DND-41 (cell line): ENCODE results near the gene TMEM144.
"Not testable (repeated sequence)": the region's sequence is repeated elsewhere in the genome, so short reads cannot be mapped to it uniquely, and the experiment has no call there.

ENCODE experiments used
- ATAC-seq: fragments of 200-7000 bp; cut with Tn5 transposase; 3 replicates; pipeline ENCODE4 v1.9.1; 2021; ENCODE audit warnings: low read depth; ENCODE audit not compliant: insufficient read depth
- DNase-seq: peaks from one replicate; pipeline ENCODE4 v3.0.0-alpha.2; 2020
- H2AFZ ChIP-seq: 2 replicates; pipeline ENCODE4 v1.6.0; 2012; ENCODE audit warnings: low read depth, low read length
- H3K27ac ChIP-seq: 2 replicates; pipeline ENCODE4 v1.5.1; 2012; ENCODE audit warnings: low read length, inconsistent platforms
- H3K27me3 ChIP-seq: fragments of 200-600 bp; sonication (generic); 2 replicates; pipeline ENCODE4 v1.6.0; 2012; ENCODE audit warnings: low read length, mild to moderate bottlenecking, inconsistent platforms; ENCODE audit not compliant: insufficient read depth, poor library complexity
- H3K36me3 ChIP-seq: 2 replicates; pipeline ENCODE4 v1.5.1; 2012; ENCODE audit warnings: low read length, inconsistent platforms; ENCODE audit not compliant: insufficient read depth
- H3K4me1 ChIP-seq: 2 replicates; pipeline ENCODE4 v1.5.1; 2012; ENCODE audit warnings: mild to moderate bottlenecking, low read length; ENCODE audit not compliant: insufficient read depth
- H3K4me2 ChIP-seq: 2 replicates; pipeline ENCODE4 v1.6.0; 2012; ENCODE audit warnings: mild to moderate bottlenecking, moderate library complexity, low read length, inconsistent platforms; ENCODE audit not compliant: insufficient read depth
- H3K4me3 ChIP-seq, 2 experiments: fragments of 200-600 bp in 1 of 2; shearing (Covaris generic) in 1 of 2; 2 replicates each; pipeline ENCODE4 v1.5.1; 2012 to 2016; ENCODE audit warnings: inconsistent platforms in 2 of 2, low read length in 2 of 2, mild to moderate bottlenecking in 2 of 2, low read depth in 1 of 2, moderate library complexity in 1 of 2
- H3K79me2 ChIP-seq: 2 replicates; pipeline ENCODE4 v1.6.0; 2012; ENCODE audit warnings: low read length, inconsistent platforms; ENCODE audit not compliant: insufficient read depth
- H3K9ac ChIP-seq: 2 replicates; pipeline ENCODE4 v1.6.0; 2012; ENCODE audit warnings: low read depth, mild to moderate bottlenecking, inconsistent platforms, low read length, moderate library complexity
- H3K9me3 ChIP-seq: 2 replicates; pipeline ENCODE4 v1.5.1; 2012; ENCODE audit warnings: low read length, moderate library complexity, mild to moderate bottlenecking, inconsistent platforms; ENCODE audit not compliant: insufficient read depth, severe bottlenecking
- H4K20me1 ChIP-seq: 2 replicates; pipeline ENCODE4 v1.6.0; 2012; ENCODE audit warnings: low read length; ENCODE audit not compliant: insufficient read depth
- CTCF ChIP-seq: IDR thresholded peaks from 2 replicates; pipeline ENCODE4 v1.5.1; 2012; ENCODE audit warnings: borderline replicate concordance, low read length, moderate library complexity, mild to moderate bottlenecking; ENCODE audit not compliant: poor library complexity, severe bottlenecking; ENCODE audit errors: extremely low read depth
- EZH2 ChIP-seq: IDR thresholded peaks from 3 replicates; pipeline ENCODE4 v1.6.1; 2012; ENCODE audit warnings: borderline replicate concordance, low read depth, mild to moderate bottlenecking, moderate library complexity, low read length, inconsistent platforms; ENCODE audit not compliant: severe bottlenecking

TMEM144 gene

GRCh38 chr4:158261480-158261879, 51.2 kb downstream of the TMEM144 start:
- H3K27ac ChIP-seq: no peak overlapping the region
- no peaks in the 10 kb centered on the region for H4K20me1 ChIP-seq
- no peak overlapping the region for H3K4me3 ChIP-seq
- no peak overlapping the region for H3K9ac ChIP-seq
- no peak overlapping the region for H2AFZ ChIP-seq
- no peaks in the 10 kb centered on the region for H3K79me2 ChIP-seq
- H3K4me1 ChIP-seq: no peaks in the 10 kb centered on the region
- no peak for TF ChIP-seq EZH2
- no peak for TF ChIP-seq CTCF
- DNase-seq (no peak), ATAC-seq (no peak)
- H3K4me2 ChIP-seq: no peak overlapping the region
- no peaks in the 10 kb centered on the region for H3K9me3 ChIP-seq
- H3K36me3 ChIP-seq: no peaks in the 10 kb centered on the region
- H3K27me3 ChIP-seq: no peaks in the 10 kb centered on the region

DNA sequence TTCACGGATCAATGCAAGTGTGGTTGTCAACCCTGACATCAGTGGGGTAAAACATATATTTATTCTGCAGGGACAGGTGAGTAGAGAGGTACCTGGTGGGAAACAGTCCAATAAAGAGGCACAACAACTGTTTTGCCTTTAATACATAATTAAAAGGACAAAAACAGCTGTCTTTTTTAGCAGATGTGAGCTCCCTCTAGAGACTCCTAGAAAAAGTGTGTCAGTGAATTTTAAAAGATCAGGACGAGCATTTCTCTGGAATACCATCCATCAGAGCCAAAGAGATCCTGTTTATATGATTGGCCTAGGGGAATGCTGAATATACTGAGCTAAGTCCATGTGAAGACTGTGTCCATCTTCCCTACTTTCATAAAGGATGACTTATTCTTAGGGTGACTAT, 58.3 kb downstream of the TMEM144 start:
- Histone ChIP-seq H3K9ac (no peak overlapping the region), H4K20me1 (no peaks in the 10 kb centered on the region), H3K4me3 (no peak overlapping the region), H3K4me1 (no peaks in the 10 kb centered on the region), H3K36me3 (no peaks in the 10 kb centered on the region), H3K27me3 (no peaks in the 10 kb centered on the region), H2AFZ (no peak overlapping the region), H3K27ac (no peak overlapping the region), H3K79me2 (no peaks in the 10 kb centered on the region), H3K4me2 (no peak overlapping the region), H3K9me3 (no peaks in the 10 kb centered on the region)
- ATAC-seq (no peak), DNase-seq (no peak)
- no peak for TF ChIP-seq CTCF
- no peak for TF ChIP-seq EZH2

- Histone ChIP-seq H3K27me3 (no peaks in the 10 kb centered on the region), H2AFZ (no peak overlapping the region), H3K9ac (no peak overlapping the region), H3K27ac (no peak overlapping the region), H3K36me3 (no peaks in the 10 kb centered on the region), H3K79me2 (no peaks in the 10 kb centered on the region), H3K4me2 (no peak overlapping the region), H3K4me1 (no peaks in the 10 kb centered on the region), H3K9me3 (no peaks in the 10 kb centered on the region), H3K4me3 (no peak overlapping the region), H4K20me1 (no peaks in the 10 kb centered on the region)
- DNase-seq (no peak), ATAC-seq (no peak)
- TF ChIP-seq EZH2 (no peak), CTCF (no peak)
Measured at GRCh38 chr4:158274636-158275035, 64.3 kb downstream of the TMEM144 start.

GRCh38 chr4:158277558-158277957, 67.3 kb downstream of the TMEM144 start:
- Histone ChIP-seq H3K4me1 (no peaks in the 10 kb centered on the region), H3K9me3 (no peaks in the 10 kb centered on the region), H3K79me2 (no peaks in the 10 kb centered on the region), H3K4me3 (no peak overlapping the region), H2AFZ (no peak overlapping the region), H3K4me2 (no peak overlapping the region), H3K27ac (no peak overlapping the region), H3K27me3 (no peaks in the 10 kb centered on the region), H3K36me3 (no peaks in the 10 kb centered on the region), H4K20me1 (no peaks in the 10 kb centered on the region), H3K9ac (no peak overlapping the region)
- TF ChIP-seq CTCF (no peak), EZH2 (no peak)
- ATAC-seq: no peak
- no peak for DNase-seq

DNA sequence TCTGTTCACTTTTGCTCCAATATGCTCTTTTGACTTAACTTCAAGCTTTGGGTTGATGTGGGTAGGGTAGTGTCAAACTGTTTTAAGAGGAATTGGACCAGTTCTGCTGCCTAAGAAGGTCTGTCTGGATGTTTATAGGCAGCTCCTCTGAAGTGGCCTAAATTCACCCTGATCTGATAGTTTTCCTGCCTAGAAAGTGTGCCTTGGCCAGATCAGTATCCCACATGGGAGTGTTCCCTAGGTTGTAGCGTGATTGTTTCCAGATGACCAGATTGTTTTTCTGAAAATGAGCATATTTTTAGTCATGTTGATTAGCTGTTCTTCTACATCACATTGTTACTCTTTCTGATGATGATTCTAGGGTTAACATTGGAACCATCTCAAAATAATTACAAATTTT, 68.8 kb downstream of the TMEM144 start:
- H4K20me1 ChIP-seq, H3K4me3 ChIP-seq, H3K36me3 ChIP-seq, H3K79me2 ChIP-seq, H3K27ac ChIP-seq, H3K9me3 ChIP-seq, H3K27me3 ChIP-seq, DNase-seq, H3K4me2 ChIP-seq, H3K4me1 ChIP-seq, H3K9ac ChIP-seq, H2AFZ ChIP-seq, ATAC-seq: not testable (repeated sequence)
